NCI-H2196 treated with DMSO at 0.1 percent for 48 hours (cell line): Measurements from ENCODE around the gene PTK7.

Experiments
- DNase-seq: peaks from one replicate; lab custom pipeline; 2025; ENCODE audit not compliant: unreplicated experiment; lab: John Stamatoyannopoulos, UW

PTK7 gene

GRCh38 chr6:43203718-43204095, 127.6 kb downstream of the PTK7 start:
- no peak for DNase-seq

DNA sequence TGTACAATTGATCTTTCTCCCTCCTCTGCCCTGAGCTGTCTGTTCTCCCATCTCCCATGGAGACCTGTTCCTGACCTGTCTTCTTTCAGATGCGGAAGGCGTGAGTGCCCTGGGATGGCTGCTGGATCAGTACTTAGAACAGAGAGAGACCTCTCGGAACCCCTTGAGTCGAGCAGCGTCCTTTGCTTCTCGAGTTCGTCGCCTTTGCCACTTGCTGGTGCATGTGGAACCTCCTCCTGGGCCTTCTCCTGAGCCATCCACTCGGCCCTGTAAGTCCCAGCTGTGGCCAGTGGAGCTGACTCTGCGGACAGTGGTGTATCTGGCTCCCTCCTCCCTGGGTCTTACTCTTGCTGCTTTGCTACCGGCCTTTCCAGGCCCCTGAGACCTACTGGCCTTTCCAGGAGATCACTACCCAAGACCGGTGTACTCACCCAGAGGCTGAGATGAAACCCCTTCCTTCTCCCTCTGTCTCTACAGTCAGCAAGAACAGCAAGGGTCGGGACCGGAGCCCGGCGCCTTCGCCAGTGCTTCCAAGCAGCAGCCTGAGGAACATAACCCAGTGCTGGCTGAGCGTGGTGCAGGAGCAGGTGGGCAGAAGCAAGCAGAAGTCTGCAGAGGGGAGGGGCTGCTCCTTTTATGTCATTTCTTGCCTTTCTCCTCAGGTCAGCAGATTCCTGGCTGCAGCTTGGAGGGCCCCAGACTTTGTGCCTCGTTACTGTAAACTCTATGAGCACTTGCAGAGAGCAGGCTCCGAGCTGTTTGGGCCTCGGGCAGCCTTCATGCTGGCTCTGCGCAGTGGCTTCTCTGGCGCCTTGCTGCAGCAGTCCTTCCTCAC, 128.4 kb downstream of the PTK7 start:
- no peak for DNase-seq

GRCh38 chr6:43205849-43206248, 129.7 kb downstream of the PTK7 start:
- no peak for DNase-seq

GRCh38 chr6:43207286-43207685, 131.2 kb downstream of the PTK7 start:
- no peak for DNase-seq
